MCF 10A (cell line): ENCODE measurements around the gene AVL9. TPM values are rescaled to one million over a fixed set of nuclear protein-coding genes. Genes with fewer than 3 reads are reported as not detected.

Experiments used
- Bru-seq: library from RNA; stranded (reverse); fragments of 400-500 nt; gene quantifications from one replicate; lab custom pipeline; 2021; lab: Mats Ljungman, UMichigan
- BruChase-seq, 2 experiments: library from RNA; stranded (reverse); fragments of 400-500 nt; gene quantifications; one replicate each; lab custom pipeline; 2021; lab: Mats Ljungman, UMichigan
- BruUV-seq: library from RNA; stranded (reverse); fragments of 400-500 nt; replicated peaks from 2 replicates; lab custom pipeline; 2021; lab: Mats Ljungman, UMichigan
- CTCF ChIA-PET: fragments of 300-600 bp; sonication (Branson Sonifier 250); formaldehyde crosslinking; extraction: SDS; loops from one replicate; lab custom pipeline; 2021; ENCODE audit warnings: antibody characterized with exemption, inconsistent platforms; lab: Yijun Ruan, JAX
- POLR2A ChIA-PET: fragments of 300-600, 350-650 bp; sonication (Branson Sonifier 250); formaldehyde crosslinking; extraction: SDS; loops from one replicate; lab custom pipeline; 2020; ENCODE audit warnings: antibody characterized with exemption, inconsistent platforms; lab: Yijun Ruan, JAX
- DNase-seq: peaks from one replicate; pipeline ENCODE4 v3.0.0-alpha.2; 2018; ENCODE audit not compliant: unreplicated experiment
- H3K27ac Mint-ChIP-seq: one replicate; pipeline ENCODE4 v1.8.0; 2022; ENCODE audit warnings: mild to moderate bottlenecking, low read depth, mixed read lengths; ENCODE audit not compliant: unreplicated experiment
- H3K27me3 Mint-ChIP-seq: one replicate; pipeline ENCODE4 v1.8.0; 2022; ENCODE audit warnings: mixed read lengths; ENCODE audit not compliant: insufficient read depth, unreplicated experiment
- H3K36me3 Mint-ChIP-seq: one replicate; pipeline ENCODE4 v1.8.0; 2022; ENCODE audit warnings: mild to moderate bottlenecking, moderate library complexity, mixed read lengths; ENCODE audit not compliant: insufficient read depth, unreplicated experiment
- H3K4me1 Mint-ChIP-seq: one replicate; pipeline ENCODE4 v1.8.0; 2022; ENCODE audit warnings: mixed read lengths; ENCODE audit not compliant: insufficient read depth, unreplicated experiment
- H3K4me3 Mint-ChIP-seq: one replicate; pipeline ENCODE4 v1.8.0; 2022; ENCODE audit warnings: mild to moderate bottlenecking, moderate library complexity, mixed read lengths; ENCODE audit not compliant: unreplicated experiment
- H3K9me3 Mint-ChIP-seq: one replicate; pipeline ENCODE4 v1.8.0; 2022; ENCODE audit warnings: mixed read lengths; ENCODE audit not compliant: unreplicated experiment
- intact Hi-C: fragments of 100-400 bp; cut with micrococcal nuclease; formaldehyde crosslinking; loops from 2 replicates; pipeline ENCODE4 v1.14.1; 2022
- long read RNA-seq: library from polyadenylated mRNA; stranded (forward); transcript quantifications from one replicate; pipeline ENCODE4 v2.0.0, GENCODE V29; 2022
- total RNA-seq: library from RNA; stranded (reverse); gene quantifications from 2 replicates; pipeline ENCODE4 v1.2.3, GENCODE V29; 2022
- TF ChIP-seq, protein P1 (sequence below): fragments of 200-600 bp; IDR thresholded peaks from one replicate; pipeline ENCODE4 v1.8.0; 2022; ENCODE audit warnings: antibody characterized with exemption, mild to moderate bottlenecking; ENCODE audit not compliant: unreplicated experiment

AVL9 gene
- total RNA-seq = 38.6 and 39.2 TPM in 2 replicates
- Bru-seq, nascent RNA = percentile 89 among the genes with signal in this experiment
- BruChase-seq, experiment 1, labeled RNA remaining after a 6-hour chase = percentile 82 among the genes with signal in this experiment
- BruChase-seq, experiment 2, labeled RNA remaining after a 2-hour chase = percentile 86 among the genes with signal in this experiment
- long read RNA-seq, full-length matches to known transcripts = 2 of 15 reads
- long read RNA-seq, partial matches to known transcripts = 2 of 15 reads
- long read RNA-seq, other reads (novel, unspliced or antisense) = 11 of 15 reads

DNA sequence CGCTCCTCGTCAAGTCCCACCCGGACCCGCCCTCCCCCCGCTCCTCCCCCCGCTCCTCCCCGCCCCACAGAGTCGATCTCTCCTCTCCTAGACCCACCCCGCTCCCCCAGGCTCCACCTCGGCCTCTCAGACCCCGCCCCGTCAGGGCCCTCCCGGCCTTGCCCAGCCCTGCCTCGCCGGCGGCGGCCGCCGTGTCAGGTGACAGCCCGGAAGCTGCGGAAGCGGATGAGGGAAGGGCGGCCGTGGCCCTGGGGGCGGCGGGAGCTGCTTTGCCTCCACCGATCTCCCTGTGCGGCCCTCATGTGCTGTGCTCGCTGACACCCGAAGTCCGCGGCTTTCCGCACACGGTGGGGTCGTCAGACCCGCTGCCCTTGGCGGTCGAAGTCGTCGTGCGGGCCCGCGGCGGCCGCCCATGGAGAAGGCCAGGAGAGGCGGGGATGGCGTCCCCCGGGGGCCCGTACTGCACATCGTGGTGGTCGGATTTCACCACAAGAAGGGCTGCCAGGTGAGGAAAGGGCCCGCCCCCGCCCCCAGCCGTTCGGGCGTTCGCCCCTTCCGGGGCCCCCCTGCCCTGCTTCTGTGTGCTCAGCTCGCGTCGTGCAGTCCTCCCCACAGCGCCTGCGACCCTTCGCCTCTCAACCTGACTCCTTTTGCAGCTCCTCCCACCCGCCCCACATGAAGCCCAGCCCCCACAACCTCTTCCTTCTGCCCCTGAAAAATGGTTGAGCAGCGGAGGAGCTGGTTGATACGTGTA is at the start of gene AVL9:
Gene AVL9, plus strand, starts transcription at position 192 of the 754 bp plus-strand sequence. Its CDS starts 221 bp downstream, at position 413.
- no peaks in the 10 kb centered on the region for H3K27me3 Mint-ChIP-seq
- DNase-seq = peak; percentile 96
- ChIA-PET POLR2A (interaction anchor here (0.7 to 2.1 kb wide), 14 partner anchors 9 to 1801 kb away, joined by 3 to 29 read pairs (median 4); no protein-coding TSS in a partner anchor), CTCF (interaction anchor here (1.6 kb wide), 1 partner anchor 284 kb away, joined by 5 read pairs; no protein-coding TSS in a partner anchor)
- no TSS peak for BruUV-seq
- H3K4me1 Mint-ChIP-seq = peaks cover 9% of the 10 kb centered on the region
- H3K9me3 Mint-ChIP-seq = no peaks in the 10 kb centered on the region
- H3K27ac Mint-ChIP-seq = peak within 1 kb of the TSS; percentile 83
- peaks cover 15% of the 10 kb centered on the region for H3K36me3 Mint-ChIP-seq
- H3K4me3 Mint-ChIP-seq = peak within 1 kb of the TSS; percentile 82
- intact Hi-C loops = no loop called here
- TF ChIP-seq, protein P1, sequence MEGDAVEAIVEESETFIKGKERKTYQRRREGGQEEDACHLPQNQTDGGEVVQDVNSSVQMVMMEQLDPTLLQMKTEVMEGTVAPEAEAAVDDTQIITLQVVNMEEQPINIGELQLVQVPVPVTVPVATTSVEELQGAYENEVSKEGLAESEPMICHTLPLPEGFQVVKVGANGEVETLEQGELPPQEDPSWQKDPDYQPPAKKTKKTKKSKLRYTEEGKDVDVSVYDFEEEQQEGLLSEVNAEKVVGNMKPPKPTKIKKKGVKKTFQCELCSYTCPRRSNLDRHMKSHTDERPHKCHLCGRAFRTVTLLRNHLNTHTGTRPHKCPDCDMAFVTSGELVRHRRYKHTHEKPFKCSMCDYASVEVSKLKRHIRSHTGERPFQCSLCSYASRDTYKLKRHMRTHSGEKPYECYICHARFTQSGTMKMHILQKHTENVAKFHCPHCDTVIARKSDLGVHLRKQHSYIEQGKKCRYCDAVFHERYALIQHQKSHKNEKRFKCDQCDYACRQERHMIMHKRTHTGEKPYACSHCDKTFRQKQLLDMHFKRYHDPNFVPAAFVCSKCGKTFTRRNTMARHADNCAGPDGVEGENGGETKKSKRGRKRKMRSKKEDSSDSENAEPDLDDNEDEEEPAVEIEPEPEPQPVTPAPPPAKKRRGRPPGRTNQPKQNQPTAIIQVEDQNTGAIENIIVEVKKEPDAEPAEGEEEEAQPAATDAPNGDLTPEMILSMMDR = no peak

GRCh38 chr7:32447218-32447617 is 48.1 kb upstream of the AVL9 start:
- no TSS peak for BruUV-seq
- Mint-ChIP-seq H3K27me3 (peaks cover 11% of the 10 kb centered on the region), H3K4me1 (no peaks in the 10 kb centered on the region), H3K9me3 (peaks cover 13% of the 10 kb centered on the region), H3K27ac (no peak overlapping the region), H3K36me3 (no peaks in the 10 kb centered on the region), H3K4me3 (no peak overlapping the region)
- intact Hi-C loops = no loop called here
- ChIA-PET CTCF (interaction anchor here (0.6 kb wide), 1 partner anchor 476 kb away, joined by 3 read pairs; no protein-coding TSS in a partner anchor), POLR2A (no interaction called here)
- TF ChIP-seq, protein P1 = no peak
- no peak for DNase-seq

GRCh38 chr7:32453341-32454011 is 41.8 kb upstream of the AVL9 start:
- Mint-ChIP-seq H3K4me1 (no peaks in the 10 kb centered on the region), H3K27ac (no peak overlapping the region), H3K4me3 (no peak overlapping the region), H3K27me3 (peaks cover 11% of the 10 kb centered on the region), H3K9me3 (peaks cover 13% of the 10 kb centered on the region), H3K36me3 (no peaks in the 10 kb centered on the region)
- TF ChIP-seq, protein P1 = no peak
- BruUV-seq = no TSS peak
- DNase-seq = peak; percentile 42
- CTCF ChIA-PET = no interaction called here
- POLR2A ChIA-PET = interaction anchor here (0.8 kb wide), 1 partner anchor 42 kb away, joined by 3 read pairs; the partner anchor contains the start of gene AVL9
- intact Hi-C loops = no loop called here
